CD8-positive, alpha-beta memory T cell (primary cell): Measurements from ENCODE around the gene ATAD1. TPM values are rescaled to one million over a fixed set of nuclear protein-coding genes. Genes with fewer than 3 reads are reported as not detected.
"Not testable (repeated sequence)": the region's sequence is repeated elsewhere in the genome, so short reads cannot be mapped to it uniquely, and the experiment has no call there.

ENCODE experiments used
- CTCF ChIA-PET: fragments of 350-600 bp; sonication (Branson Sonifier 250); formaldehyde crosslinking; loops from one replicate; lab custom pipeline; 2021; ENCODE audit warnings: antibody characterized with exemption; lab: Charles Lee
- POLR2A ChIA-PET: fragments of 350-600 bp; sonication (Branson Sonifier 250); formaldehyde crosslinking; loops from one replicate; lab custom pipeline; 2021; ENCODE audit warnings: antibody characterized with exemption; lab: Charles Lee
- DNase-seq, 5 donors: peaks; one replicate each; pipeline versions ENCODE4 v3.0.0 to v3.0.0-alpha.2; 2020 to 2022; ENCODE audit warnings: mixed read lengths in 1 of 5
- H3K27ac ChIP-seq: one replicate; pipeline ENCODE4 v1.7.0; 2013; ENCODE audit warnings: low read depth, mild to moderate bottlenecking, low read length, moderate library complexity
- H3K27me3 ChIP-seq: 2 replicates; pipeline ENCODE4 v1.7.0; 2013; ENCODE audit warnings: low read length, mild to moderate bottlenecking; ENCODE audit not compliant: insufficient read depth, poor library complexity, severe bottlenecking
- H3K36me3 ChIP-seq: 2 replicates; pipeline ENCODE4 v1.7.0; 2013; ENCODE audit warnings: mild to moderate bottlenecking, low read length, moderate library complexity; ENCODE audit not compliant: insufficient read depth
- H3K4me1 ChIP-seq: 2 replicates; pipeline ENCODE4 v1.7.0; 2013; ENCODE audit warnings: mild to moderate bottlenecking, low read length, moderate library complexity; ENCODE audit not compliant: insufficient read depth
- H3K4me3 ChIP-seq: 2 replicates; pipeline ENCODE4 v1.7.0; 2013; ENCODE audit warnings: mild to moderate bottlenecking, low read length
- H3K9me3 ChIP-seq: 2 replicates; pipeline ENCODE4 v1.7.0; 2013; ENCODE audit warnings: mild to moderate bottlenecking, low read length
- H3K27ac Mint-ChIP-seq, 8 donors: one replicate each; pipeline ENCODE4 v1.8.0; 2020 to 2021; ENCODE audit warnings: mixed read lengths in 8 of 8, mild to moderate bottlenecking in 6 of 8, inconsistent platforms in 3 of 8, moderate library complexity in 3 of 8
- H3K27me3 Mint-ChIP-seq, 2 donors: one replicate each; pipeline ENCODE4 v1.8.0; 2020 to 2021; ENCODE audit warnings: mixed read lengths in 2 of 2, mild to moderate bottlenecking in 1 of 2, moderate library complexity in 1 of 2
- H3K36me3 Mint-ChIP-seq, 3 donors: one replicate each; pipeline ENCODE4 v1.8.0; 2020 to 2021; ENCODE audit warnings: mixed read lengths in 3 of 3, inconsistent platforms in 1 of 3, mild to moderate bottlenecking in 1 of 3
- H3K4me1 Mint-ChIP-seq, 3 donors: one replicate each; pipeline ENCODE4 v1.8.0; 2020 to 2021; ENCODE audit warnings: mixed read lengths in 3 of 3, inconsistent platforms in 1 of 3, mild to moderate bottlenecking in 1 of 3
- H3K4me3 Mint-ChIP-seq, 7 donors: one replicate each; pipeline ENCODE4 v1.8.0; 2020 to 2021; ENCODE audit warnings: mixed read lengths in 7 of 7, mild to moderate bottlenecking in 6 of 7, moderate library complexity in 4 of 7, inconsistent platforms in 2 of 7
- H3K9me3 Mint-ChIP-seq, 5 donors: one replicate each; pipeline ENCODE4 v1.8.0; 2020 to 2022; ENCODE audit warnings: mixed read lengths in 5 of 5, mild to moderate bottlenecking in 3 of 5, moderate library complexity in 2 of 5, inconsistent platforms in 1 of 5
- polyA plus RNA-seq: library from polyadenylated mRNA; unstranded; fragments of 300-500 nt; fragmentation: Illumina TruSeq; gene quantifications from one replicate; pipeline ENCODE4 v1.2.3, GENCODE V29; 2021
- total RNA-seq, 2 experiments: library from RNA; stranded (reverse); gene quantifications; one replicate each; pipeline ENCODE4 v1.2.3, GENCODE V29; 2021

ATAD1 gene, protein sequence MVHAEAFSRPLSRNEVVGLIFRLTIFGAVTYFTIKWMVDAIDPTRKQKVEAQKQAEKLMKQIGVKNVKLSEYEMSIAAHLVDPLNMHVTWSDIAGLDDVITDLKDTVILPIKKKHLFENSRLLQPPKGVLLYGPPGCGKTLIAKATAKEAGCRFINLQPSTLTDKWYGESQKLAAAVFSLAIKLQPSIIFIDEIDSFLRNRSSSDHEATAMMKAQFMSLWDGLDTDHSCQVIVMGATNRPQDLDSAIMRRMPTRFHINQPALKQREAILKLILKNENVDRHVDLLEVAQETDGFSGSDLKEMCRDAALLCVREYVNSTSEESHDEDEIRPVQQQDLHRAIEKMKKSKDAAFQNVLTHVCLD
- 10 to 100 TPM; 60.7 to 62.3 TPM for total RNA-seq
- 47.2 TPM for polyA plus RNA-seq

DNA sequence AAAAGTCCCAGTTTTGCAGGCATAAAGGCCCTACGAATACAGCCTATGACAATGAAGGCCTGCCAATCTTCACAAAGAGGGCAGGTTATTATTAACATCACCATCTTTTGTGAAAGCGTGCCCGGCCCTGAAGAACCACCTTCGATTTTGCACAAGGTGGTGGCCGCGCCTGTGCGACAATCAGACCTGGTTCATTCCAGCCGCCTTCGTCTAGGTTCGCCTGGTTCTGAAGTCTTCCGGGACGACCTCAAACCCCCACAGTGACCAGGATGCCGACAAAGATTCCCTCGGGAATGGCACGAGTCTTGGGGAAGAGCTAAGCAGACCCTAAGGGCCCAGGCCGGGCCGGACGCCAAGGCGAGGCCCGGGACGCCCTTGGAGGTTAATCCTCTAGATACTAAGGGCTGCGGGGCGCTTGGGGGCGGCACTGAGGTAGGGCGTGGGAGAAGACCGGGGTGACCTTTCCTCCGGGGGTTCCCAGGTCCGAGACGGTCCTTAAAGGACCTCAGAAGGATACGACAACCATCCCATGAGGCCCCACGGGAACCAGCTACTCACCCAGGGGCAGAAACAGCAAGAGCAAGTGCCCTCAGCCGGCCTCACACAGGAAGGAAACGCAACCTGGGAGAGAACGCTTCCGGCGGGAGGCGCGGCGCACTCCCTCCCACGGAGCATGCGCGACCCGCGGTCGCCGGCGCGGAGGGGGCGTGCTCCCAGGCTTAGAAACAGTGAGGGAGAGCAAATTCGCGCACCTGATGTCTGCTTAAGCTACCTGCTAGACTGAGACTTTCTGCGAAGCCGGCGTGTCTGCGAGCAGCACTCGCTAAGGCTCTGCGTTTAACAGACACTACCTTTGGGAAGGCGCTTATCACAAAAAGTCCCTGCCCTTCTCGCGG is at the start of gene ATAD1:
ATAD1 (minus strand) TSS at position 618 of the 896 bp plus-strand sequence. CDS start 3,627 bp downstream, outside the sequence.
- Histone ChIP-seq H3K27me3 (no peaks in the 10 kb centered on the region), H3K36me3 (no peaks in the 10 kb centered on the region), H3K4me3 (peak within 1 kb of the TSS; percentile 70), H3K9me3 (no peaks in the 10 kb centered on the region), H3K27ac (peak within 1 kb of the TSS; percentile 86), H3K4me1 (peaks cover 39% of the 10 kb centered on the region)
- ChIA-PET POLR2A (interaction anchor here (0.6 to 2.5 kb wide), 9 partner anchors 12 to 847 kb away, joined by 3 to 35 read pairs (median 3); partner anchors contain the start of genes KLLN, PTEN and RNLS), CTCF (interaction anchor here (0.9 to 3.3 kb wide), 6 partner anchors 12 to 45 kb away, joined by 3 to 24 read pairs (median 4); partner anchors contain the start of genes KLLN and PTEN)
- peak; percentile 82 to 93 (median 90) for DNase-seq
- Mint-ChIP-seq H3K4me3 (peak within 1 kb of the TSS; percentile 87 to 99 (median 94)), H3K4me1 (peaks cover 41 to 52% (median 48%) of the 10 kb centered on the region in 3 donors), H3K27ac (peak within 1 kb of the TSS; percentile 95 to 100 (median 99)), H3K36me3 (peaks cover 0 to 22% (median 2%) of the 10 kb centered on the region in 3 donors), H3K27me3 (peaks cover 2 to 3% of the 10 kb centered on the region in 2 donors), H3K9me3 (no peaks in the 10 kb centered on the region)

DNA sequence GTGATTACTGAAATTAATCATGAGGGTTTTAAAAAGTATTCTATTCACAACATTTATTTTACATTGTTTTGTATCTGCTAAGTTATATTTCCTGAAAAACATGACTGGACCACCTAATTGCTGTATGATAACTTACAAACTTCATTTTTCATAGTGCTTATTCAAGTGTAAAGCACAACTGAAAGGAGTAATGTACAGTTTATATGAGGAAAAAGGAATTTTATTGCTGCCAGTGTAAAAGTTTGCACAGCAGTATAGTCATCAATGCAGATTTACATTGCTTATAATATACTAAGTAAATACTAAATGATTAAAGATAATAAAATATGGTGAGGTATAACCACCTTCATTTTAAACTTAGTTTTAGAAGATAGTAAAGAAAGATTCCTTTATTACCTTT is 49.4 kb upstream of the ATAD1 start:
- peaks cover 0 to 4% of the 10 kb centered on the region in 2 donors for H3K27me3 Mint-ChIP-seq
- H3K9me3 Mint-ChIP-seq = no peaks in the 10 kb centered on the region
- DNase-seq = no peak
- H3K4me1 Mint-ChIP-seq = peaks cover 59 to 78% (median 76%) of the 10 kb centered on the region in 3 donors
- ChIA-PET CTCF (no interaction called here), POLR2A (no interaction called here)
- H3K27ac Mint-ChIP-seq = peak overlapping the region in 3 of 8 donors; percentile 11 to 69 (median 50)
- Histone ChIP-seq H3K27me3 (no peaks in the 10 kb centered on the region), H3K4me1 (peaks cover 32% of the 10 kb centered on the region), H3K4me3 (no peak overlapping the region), H3K9me3 (no peaks in the 10 kb centered on the region), H3K36me3 (no peaks in the 10 kb centered on the region), H3K27ac (no peak overlapping the region)
- H3K36me3 Mint-ChIP-seq = peaks cover 0 to 39% (median 10%) of the 10 kb centered on the region in 3 donors
- peak overlapping the region; percentile 83 to 100 (median 97) for H3K4me3 Mint-ChIP-seq

DNA sequence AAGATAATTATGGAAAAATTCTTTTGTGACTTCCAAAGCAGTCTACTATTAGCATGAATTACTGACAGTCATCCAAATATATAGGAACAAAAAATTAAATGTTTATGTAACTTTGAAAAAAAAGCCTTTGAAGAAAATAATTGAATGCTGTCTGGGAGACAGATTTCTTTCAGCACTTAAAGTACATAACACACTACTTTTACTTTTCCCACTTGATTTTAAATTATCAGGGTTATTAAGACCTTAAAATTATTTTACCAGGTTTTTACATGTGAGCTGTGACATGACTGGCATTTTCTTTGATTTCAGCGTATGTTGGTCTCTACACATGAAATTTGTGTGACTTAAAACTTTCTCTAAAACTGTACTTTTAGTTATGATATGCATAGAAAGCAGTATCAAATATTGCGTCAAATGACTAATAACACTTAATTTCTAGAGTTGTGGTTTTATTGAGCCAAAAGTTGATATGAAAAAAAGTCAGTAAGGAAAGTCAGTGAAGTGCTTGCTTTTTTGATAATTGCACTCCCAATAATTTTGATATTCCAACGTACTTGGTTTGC is 48.5 kb upstream of the ATAD1 start:
- DNase-seq = no peak
- Mint-ChIP-seq H3K36me3 (peaks cover 0 to 45% (median 8%) of the 10 kb centered on the region in 3 donors), H3K9me3 (no peaks in the 10 kb centered on the region), H3K27me3 (peaks cover 0 to 4% of the 10 kb centered on the region in 2 donors), H3K27ac (peak overlapping the region in 7 of 8 donors; percentile 21 to 83 (median 57)), H3K4me3 (peak overlapping the region; percentile 97 to 100 (median 97)), H3K4me1 (peaks cover 57 to 73% (median 72%) of the 10 kb centered on the region in 3 donors)
- Histone ChIP-seq H3K27me3 (no peaks in the 10 kb centered on the region), H3K4me3 (peak overlapping the region; percentile 73), H3K36me3 (no peaks in the 10 kb centered on the region), H3K9me3 (no peaks in the 10 kb centered on the region), H3K4me1 (peaks cover 34% of the 10 kb centered on the region), H3K27ac (no peak overlapping the region)
- ChIA-PET POLR2A (no interaction called here), CTCF (interaction anchor here (10.7 kb wide), 1 partner anchor 521 kb away, joined by 106 read pairs; no protein-coding TSS in a partner anchor)

DNA sequence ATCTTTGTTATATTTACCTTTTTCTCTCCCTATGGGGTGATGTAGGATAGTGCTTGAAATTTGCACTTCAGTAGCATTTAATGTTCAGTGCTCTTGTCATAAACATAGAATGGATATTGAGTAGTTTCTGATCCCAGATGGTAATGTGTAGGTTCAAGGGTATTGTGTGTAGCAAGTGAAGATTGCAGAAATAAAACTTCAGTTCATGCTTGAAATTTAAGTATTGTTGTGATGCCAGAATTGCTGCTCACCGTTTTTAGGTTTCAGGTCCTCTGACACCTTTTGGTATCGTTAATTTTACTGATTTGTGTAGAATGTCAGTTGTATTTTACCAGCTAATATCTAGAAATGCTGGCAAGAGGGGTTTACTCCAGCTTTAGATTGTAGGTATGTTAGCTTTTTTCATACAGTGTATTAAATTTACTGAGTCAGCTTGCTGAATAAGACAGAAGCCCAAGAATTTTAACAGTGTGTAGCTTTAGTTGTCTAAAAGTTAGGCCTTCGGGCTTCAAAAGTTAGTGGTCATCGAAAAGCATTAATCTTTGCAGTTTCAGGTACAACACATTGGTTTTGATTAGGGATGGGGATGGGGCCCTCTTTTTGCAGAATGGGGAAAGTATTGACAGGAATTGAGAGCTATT is 47.3 kb upstream of the ATAD1 start:
- Histone ChIP-seq H3K36me3 (no peaks in the 10 kb centered on the region), H3K27ac (peak overlapping the region; percentile 48), H3K9me3 (no peaks in the 10 kb centered on the region), H3K27me3 (no peaks in the 10 kb centered on the region), H3K4me1 (peaks cover 30% of the 10 kb centered on the region), H3K4me3 (peak overlapping the region; percentile 73)
- no peak for DNase-seq
- H3K4me3 Mint-ChIP-seq = peak overlapping the region; percentile 97 to 100 (median 97)
- peaks cover 0 to 4% of the 10 kb centered on the region in 2 donors for H3K27me3 Mint-ChIP-seq
- peaks cover 54 to 73% (median 71%) of the 10 kb centered on the region in 3 donors for H3K4me1 Mint-ChIP-seq
- ChIA-PET CTCF (interaction anchor here (10.7 kb wide), 1 partner anchor 522 kb away, joined by 106 read pairs; no protein-coding TSS in a partner anchor), POLR2A (no interaction called here)
- peaks cover 0 to 41% (median 8%) of the 10 kb centered on the region in 3 donors for H3K36me3 Mint-ChIP-seq
- no peaks in the 10 kb centered on the region for H3K9me3 Mint-ChIP-seq
- peak overlapping the region in 7 of 8 donors; percentile 9 to 96 (median 91) for H3K27ac Mint-ChIP-seq

DNA sequence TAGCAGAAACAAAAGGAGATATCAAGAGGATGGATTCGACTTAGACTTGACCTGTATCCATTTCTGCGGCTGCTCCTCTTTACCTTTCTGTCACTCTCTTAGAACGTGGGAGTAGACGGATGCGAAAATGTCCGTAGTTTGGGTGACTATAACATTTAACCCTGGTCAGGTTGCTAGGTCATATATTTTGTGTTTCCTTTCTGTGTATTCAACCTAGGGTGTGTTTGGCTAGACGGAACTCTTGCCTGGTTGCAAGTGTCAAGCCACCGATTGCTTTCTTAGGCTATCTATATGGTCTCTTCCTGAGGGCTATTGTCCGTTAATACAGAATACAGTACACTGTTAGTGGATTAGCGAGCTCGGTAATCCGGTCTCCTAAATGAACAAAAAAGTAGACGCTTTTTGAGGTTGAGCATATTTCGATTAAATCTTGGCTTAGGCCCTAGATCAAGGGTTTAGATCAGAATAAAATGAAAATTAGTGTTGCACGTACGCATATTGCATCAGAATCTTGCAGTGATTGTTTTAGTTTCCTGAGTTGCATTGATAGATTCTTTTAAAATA is 46.6 kb upstream of the ATAD1 start:
- H3K4me1 Mint-ChIP-seq = peaks cover 52 to 71% (median 69%) of the 10 kb centered on the region in 3 donors
- ChIA-PET CTCF (interaction anchor here (10.7 kb wide), 1 partner anchor 523 kb away, joined by 106 read pairs; no protein-coding TSS in a partner anchor), POLR2A (interaction anchor here (2.6 kb wide), 1 partner anchor 525 kb away, joined by 12 read pairs; no protein-coding TSS in a partner anchor)
- Histone ChIP-seq H3K36me3 (no peaks in the 10 kb centered on the region), H3K27me3 (no peaks in the 10 kb centered on the region), H3K4me1 (peaks cover 27% of the 10 kb centered on the region), H3K9me3 (no peaks in the 10 kb centered on the region), H3K27ac (peak overlapping the region; percentile 48), H3K4me3 (peak overlapping the region; percentile 73)
- peaks cover 0 to 41% (median 8%) of the 10 kb centered on the region in 3 donors for H3K36me3 Mint-ChIP-seq
- H3K27me3 Mint-ChIP-seq = peaks cover 0 to 4% of the 10 kb centered on the region in 2 donors
- peak overlapping the region; percentile 97 to 100 (median 97) for H3K4me3 Mint-ChIP-seq
- DNase-seq = peak in 1 of 5 donors; percentile 8
- peak overlapping the region; percentile 77 to 97 (median 92) for H3K27ac Mint-ChIP-seq
- H3K9me3 Mint-ChIP-seq = no peaks in the 10 kb centered on the region

DNA sequence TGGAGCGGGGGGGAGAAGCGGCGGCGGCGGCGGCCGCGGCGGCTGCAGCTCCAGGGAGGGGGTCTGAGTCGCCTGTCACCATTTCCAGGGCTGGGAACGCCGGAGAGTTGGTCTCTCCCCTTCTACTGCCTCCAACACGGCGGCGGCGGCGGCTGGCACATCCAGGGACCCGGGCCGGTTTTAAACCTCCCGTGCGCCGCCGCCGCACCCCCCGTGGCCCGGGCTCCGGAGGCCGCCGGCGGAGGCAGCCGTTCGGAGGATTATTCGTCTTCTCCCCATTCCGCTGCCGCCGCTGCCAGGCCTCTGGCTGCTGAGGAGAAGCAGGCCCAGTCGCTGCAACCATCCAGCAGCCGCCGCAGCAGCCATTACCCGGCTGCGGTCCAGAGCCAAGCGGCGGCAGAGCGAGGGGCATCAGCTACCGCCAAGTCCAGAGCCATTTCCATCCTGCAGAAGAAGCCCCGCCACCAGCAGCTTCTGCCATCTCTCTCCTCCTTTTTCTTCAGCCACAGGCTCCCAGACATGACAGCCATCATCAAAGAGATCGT is 46.0 kb upstream of the ATAD1 start:
- H3K36me3 ChIP-seq, H3K9me3 ChIP-seq, H3K9me3 Mint-ChIP-seq, H3K27me3 Mint-ChIP-seq, H3K27me3 ChIP-seq: not testable (repeated sequence)
- Mint-ChIP-seq H3K36me3 (peaks cover 0 to 41% (median 8%) of the 10 kb centered on the region in 3 donors), H3K4me1 (peaks cover 48 to 67% (median 64%) of the 10 kb centered on the region in 3 donors), H3K27ac (peak overlapping the region; percentile 77 to 97 (median 92)), H3K4me3 (peak overlapping the region; percentile 97 to 100 (median 97))
- DNase-seq = peak; percentile 12 to 52 (median 32)
- H3K4me3 ChIP-seq = peak overlapping the region; percentile 73
- H3K27ac ChIP-seq = peak overlapping the region; percentile 74
- peaks cover 22% of the 10 kb centered on the region for H3K4me1 ChIP-seq
- ChIA-PET CTCF (interaction anchor here (0.9 to 10.7 kb wide), 6 partner anchors 13 to 523 kb away, joined by 3 to 106 read pairs (median 20); partner anchors contain the start of gene ATAD1), POLR2A (interaction anchor here (2.2 to 2.6 kb wide), 2 partner anchors 522 to 525 kb away, joined by 12 to 22 read pairs; no protein-coding TSS in a partner anchor)
